GM19328 (cell line): ENCODE measurements around the gene ZNF710.
A peak's percentile ranks its signal among the peaks of the same experiment; 100 is the strongest.
"Not testable (repeated sequence)": the region's sequence is repeated elsewhere in the genome, so short reads cannot be mapped to it uniquely, and the experiment has no call there.

Experiments
- ATAC-seq: cut with Tn5 transposase; IDR thresholded peaks from one replicate; pipeline ENCODE4 v1.9.1; 2021; ENCODE audit warnings: mild to moderate bottlenecking, moderate library complexity; ENCODE audit not compliant: unreplicated experiment

ZNF710 gene, protein sequence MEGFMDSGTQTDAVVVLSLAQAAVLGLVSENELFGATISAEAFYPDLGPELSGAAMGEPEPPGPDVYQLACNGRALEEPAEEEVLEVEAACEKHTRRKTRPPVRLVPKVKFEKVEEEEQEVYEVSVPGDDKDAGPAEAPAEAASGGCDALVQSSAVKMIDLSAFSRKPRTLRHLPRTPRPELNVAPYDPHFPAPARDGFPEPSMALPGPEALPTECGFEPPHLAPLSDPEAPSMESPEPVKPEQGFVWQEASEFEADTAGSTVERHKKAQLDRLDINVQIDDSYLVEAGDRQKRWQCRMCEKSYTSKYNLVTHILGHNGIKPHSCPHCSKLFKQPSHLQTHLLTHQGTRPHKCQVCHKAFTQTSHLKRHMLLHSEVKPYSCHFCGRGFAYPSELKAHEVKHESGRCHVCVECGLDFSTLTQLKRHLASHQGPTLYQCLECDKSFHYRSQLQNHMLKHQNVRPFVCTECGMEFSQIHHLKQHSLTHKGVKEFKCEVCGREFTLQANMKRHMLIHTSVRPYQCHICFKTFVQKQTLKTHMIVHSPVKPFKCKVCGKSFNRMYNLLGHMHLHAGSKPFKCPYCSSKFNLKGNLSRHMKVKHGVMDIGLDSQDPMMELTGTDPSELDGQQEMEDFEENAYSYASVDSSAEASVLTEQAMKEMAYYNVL

DNA sequence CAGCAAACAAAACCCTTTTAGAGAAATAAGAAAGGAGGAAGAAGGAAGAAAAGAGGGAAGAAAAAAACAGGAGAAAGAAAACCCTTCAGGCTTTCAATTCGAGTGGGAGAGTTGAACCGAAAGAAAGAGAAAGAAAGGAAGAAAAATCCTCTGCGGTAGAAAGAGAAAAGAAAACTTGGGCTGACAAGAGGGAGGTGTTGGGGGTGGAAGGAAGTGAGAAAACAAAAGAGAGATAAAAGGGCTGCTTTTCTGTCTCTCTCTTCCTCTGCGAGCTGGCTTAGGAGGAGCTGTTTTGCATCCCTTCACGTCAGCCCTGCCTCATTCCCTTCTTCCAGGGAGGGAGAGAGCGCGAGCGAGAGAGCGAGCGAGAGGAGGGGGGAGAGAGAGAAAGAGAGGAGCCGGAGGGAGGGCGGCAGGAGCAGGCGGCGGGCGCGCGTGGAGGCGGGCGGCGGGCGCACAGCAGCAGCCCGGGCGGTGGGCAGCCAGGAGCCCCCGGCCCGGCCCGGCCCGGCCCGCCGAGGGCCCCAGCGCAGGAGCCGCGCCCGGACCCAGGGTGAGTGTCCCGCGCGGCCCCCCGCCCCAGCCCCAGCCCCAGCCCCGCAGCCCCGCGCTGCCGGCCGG, at the start of gene ZNF710:
Gene ZNF710 (plus strand): TSS at position 263 of the 621 bp plus-strand sequence. CDS start 65,814 bp downstream, outside the sequence.
- ATAC-seq: peak; percentile 21

DNA sequence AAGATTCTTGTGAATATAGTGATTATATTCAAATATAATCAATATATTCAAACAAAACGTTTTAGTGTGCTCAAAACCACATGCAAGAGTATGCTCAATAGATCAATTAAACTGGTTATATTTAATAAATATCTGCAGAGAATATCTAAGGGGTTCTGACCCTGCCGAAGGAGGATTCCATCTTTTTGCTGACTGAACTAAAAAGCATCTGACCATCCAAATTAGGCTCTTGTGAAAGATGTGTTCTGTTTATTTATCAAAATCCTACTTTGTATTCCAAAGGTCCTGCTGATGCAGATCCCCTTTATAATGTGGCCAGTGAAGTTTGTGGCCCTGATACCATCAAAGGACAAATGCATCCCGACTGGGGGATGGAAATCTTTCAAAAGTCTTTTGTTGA, 46.6 kb upstream of the ZNF710 start:
- no peak for ATAC-seq

DNA sequence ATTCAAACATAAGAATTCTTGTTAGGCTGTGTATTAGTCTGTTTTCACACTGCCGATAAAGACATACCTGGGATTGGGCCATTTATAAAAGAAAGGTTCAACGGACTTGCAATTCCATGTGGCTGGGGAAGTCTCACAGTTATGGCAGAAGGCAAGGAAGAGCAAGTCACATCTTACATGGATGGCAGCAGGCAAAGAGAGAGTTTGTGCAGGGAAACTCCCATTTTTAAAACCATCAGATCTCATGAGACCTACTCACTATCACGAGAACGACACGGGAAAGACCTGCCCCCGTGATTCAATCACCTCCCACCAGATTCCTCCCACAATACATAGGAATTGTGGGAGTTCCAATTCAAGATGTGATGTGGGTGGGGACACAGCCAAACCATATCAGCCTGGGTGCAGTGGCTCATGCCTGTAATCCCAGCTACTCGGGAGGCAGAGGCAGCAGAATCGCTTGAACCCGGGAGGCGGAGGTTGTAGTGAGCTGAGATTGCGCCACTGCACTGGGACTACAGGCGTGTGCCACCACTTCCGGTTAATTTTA, 45.6 kb upstream of the ZNF710 start:
- not testable (repeated sequence) for ATAC-seq

DNA sequence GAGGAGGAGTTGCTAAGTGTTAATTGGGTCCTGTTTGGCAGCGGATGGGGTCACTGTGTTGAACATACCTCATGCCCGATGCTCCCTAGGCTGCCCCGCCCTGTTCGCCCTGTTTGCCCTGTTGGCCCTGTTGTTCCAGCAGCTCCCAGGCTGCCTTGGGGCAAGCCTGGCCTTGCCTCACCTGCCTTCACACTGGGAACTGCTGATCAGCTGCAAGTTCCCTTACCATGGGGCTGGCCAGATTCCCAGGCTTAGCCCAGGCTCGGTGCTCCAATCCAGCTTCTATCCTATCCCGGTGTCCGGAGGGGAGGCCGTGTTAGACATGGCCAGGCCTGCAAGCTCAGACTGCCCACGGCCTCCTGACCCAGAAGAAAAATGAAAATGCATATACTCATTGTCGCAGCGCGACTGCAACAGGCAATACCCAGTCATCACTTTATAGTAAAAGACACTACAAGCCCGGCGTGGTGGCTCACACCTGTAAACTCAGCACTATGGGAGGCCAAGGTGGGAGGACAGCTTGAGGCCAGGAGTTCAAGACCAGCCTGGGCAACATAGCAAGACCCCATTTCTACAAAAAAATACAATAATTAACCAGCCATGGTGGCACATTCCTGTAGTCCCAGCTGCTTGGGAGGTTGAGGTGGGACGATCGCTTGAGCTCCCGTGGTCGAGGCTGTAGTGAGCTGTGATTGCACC, 42.9 kb upstream of the ZNF710 start:
- no peak for ATAC-seq

DNA sequence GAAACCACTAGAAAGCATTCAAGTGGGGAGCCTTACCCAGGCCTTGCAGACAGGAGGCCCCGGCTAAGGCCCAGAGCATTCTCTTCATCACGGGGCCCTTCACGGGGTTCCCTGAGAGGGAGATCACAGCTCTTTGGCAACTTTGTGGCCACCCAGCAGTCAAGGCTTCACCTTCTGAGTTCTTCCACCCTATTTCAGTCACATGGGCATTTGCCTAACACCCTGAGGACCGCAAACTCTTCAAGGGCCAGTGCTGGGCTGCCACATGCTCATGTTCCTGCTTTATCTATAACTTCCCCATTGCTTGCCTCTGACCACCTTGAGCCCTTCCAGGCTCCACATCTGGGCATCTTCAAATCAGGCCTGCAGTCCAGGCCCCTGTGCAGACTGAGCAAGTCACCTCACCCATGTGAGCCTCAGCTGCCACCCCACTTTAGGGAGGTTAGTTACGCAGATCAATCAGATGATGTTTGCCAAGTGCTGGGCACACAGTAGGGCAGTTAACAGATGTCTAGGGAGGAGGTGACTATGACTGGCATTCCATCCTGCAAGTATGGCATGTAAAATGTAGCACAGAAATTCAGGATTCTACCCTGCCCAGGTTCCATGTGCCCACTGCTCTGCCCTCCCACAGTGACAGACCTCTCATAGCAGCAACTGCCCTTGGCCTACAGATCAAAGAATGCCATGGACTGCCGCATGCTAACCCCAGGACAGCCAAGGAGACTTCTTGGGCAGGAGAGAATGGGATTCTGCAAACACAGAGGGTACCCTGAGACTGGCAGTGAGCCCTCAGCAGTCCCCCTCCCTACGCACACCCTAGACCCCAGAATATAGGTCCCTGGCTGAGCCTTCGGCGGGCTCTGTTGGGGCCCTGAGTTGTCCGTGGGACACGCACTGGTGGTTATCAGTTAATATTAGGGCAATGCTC, 37.6 kb upstream of the ZNF710 start:
- ATAC-seq: no peak

DNA sequence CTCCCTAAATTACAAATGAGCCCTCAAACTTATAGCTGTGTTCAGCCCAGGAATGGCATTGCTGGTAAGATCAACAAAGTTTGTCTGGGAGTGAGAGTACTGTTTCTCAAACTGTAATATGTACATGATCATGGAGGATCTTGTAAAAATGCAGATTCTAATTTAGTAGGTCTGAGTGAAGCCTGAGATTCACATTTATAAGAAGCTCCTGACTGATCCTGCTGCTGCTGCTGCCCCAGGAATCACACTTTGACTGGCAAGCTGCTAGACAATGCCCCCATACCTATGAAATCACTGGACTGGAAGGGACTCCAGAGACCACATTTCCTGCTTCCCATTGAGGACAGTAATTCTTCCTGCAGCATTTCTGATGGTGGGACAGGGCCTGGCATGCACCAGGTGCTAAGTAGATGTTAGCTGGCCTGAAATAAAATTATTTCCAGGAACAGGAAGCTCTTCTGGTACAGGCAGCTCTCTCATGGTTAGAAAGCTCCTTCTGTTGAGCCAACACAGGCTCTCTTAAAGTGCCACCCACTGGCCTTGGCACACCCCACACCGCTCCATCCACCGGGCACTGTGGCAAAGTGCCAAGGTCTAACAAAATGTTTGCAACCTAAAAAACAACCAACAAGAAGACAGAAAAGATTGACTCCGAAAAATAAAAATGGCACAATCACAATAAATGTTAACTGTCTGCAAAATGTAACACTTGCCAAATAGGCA, 36.7 kb upstream of the ZNF710 start:
- ATAC-seq: no peak

DNA sequence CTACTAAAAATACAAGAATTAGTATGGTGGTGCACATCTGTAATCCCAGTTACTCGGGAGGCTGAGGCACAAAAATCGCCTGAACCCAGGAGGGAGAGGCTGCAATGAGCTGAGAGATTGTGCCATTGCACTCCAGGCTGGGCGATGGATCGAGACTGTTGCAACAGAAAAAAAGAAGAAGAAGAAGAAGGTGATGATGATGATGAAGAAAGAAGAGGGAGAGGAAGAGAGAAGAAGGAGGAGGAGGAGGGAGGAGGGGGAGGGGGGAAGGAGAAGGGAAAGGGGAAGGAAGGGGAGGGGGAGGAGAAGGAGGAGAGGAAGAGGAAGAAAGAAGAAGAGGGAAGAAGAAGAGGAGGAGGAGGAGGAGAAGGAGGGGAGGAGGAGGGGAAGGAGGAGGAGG, 33.2 kb upstream of the ZNF710 start:
- ATAC-seq: no peak

DNA sequence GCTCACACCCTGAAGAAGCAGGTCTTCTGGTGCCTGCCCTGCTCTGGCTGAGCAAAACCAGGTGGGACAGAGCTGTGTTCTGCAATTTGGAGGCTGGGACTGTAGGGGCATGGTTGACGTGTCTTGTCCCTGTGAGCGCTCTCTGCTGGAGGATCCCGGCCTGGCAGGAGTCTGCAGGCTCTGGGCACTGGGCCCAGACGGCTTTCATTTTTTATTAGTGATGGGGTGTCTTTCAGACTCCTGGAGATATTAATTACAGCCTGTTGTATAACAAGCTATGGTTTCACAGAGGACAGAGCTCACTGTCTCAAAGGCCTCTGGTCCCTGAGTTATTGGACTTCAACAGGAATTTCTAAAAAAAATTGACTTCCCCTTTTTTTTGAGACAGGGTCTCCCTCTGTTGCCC, 29.5 kb upstream of the ZNF710 start:
- ATAC-seq: peak; percentile 91

DNA sequence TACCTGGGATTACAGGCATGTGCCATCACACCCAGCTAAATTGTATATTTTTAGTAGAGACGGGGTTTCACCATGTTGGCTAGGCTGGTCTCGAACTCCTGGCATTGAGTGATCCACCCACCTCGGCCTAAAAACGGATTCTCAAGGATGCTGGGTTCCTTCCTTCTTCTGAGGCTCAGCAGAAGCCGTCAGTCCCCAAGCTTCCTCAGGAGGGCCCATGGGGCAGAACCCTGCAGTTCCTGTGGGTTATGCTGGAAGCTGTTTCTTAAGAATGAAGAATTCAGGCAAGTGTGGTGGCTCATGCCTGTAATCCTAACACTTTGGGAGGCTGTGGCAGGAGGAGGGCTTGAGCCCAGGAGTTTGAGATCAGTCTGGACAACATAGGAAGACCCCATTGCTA, 29.0 kb upstream of the ZNF710 start:
- no peak for ATAC-seq

DNA sequence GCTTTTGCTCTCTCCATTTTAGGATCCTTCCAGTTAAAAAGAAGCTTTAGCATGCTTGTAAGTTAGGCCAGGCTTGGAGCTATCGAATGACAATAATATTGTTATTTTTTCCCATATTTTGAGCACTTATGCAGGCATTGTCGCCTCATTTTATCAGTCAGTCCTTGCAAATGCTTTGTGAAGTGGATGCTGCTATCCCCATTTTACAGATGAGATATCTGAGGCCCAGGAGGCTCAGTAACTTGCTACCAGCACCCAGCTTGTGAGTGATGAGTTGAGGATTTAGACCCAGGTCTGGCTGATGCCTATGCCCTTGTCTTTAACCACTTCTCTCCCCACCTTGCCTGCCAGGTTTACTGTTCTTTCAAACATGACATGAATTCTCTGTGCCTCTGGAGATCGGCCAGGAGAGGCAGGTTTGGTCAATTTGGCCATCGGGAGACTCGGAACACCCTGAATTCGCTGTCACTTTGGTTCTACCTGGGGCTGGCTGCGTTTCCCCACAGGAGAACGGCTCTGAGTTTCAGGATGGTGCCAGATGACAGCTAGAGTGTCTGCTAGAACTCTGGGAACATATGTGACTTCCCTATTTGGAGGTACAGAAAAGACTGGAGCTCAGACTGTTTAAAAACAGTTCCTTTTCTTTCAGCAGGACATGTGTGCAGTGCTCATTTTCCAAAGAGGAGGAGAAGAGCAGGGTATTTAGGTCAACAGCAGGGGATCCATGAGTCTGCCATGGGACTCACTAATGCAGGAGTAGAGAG, 25.5 kb upstream of the ZNF710 start:
- no peak for ATAC-seq

DNA sequence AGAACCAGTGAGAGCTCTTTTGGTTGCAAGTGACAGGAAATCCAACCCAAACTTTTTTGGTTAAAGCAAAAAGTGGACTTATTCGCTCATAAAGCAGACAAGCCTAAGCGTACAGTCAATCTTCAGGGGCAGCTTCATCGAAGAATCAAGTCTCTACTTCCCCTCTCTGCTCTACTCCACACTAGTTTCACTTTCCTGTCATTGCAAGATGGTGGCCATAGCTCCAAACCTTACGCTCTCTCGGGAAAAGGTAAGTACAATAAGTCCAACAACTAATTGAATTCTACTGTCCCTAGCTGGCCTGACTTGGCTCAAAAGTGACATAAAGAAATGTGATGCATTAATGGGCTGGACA, 24.9 kb upstream of the ZNF710 start:
- ATAC-seq: no peak

DNA sequence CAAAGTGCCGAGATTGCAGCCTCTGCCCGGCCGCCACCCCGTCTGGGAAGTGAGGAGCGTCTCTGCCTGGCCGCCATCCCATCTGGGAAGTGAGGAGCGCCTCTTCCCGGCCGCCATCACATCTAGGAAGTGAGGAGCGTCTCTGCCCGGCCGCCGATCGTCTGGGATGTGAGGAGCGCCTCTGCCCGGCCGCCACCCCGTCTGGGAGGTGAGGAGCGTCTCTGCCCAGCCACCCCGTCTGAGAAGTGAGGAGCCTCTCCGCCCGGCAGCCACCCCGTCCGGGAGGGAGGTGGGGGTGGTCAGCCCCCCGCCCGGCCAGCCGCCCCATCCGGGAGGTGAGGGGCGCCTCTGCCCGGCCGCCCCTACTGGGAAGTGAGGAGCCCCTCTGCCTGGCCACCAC, 23.3 kb upstream of the ZNF710 start:
- not testable (repeated sequence) for ATAC-seq

DNA sequence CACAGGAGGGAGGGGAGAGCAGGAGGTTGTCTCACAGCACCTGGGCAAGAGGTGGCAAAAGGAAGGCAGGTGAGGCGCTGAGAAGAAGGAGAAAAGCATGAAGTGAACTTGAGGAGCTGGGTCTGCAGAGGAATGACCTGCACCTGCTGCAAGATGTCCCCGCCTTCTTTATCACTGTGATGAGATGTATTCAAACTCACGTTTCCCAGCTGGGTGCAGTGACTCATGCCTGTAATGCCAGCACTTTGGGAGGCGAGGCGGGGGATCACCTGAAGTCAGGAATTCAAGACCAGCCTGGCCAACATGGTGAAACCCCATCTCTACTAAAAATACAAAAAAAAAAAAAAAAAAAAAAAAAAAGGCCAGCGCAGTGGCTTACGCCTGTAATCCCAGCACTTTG, 22.2 kb upstream of the ZNF710 start:
- ATAC-seq: no peak

DNA sequence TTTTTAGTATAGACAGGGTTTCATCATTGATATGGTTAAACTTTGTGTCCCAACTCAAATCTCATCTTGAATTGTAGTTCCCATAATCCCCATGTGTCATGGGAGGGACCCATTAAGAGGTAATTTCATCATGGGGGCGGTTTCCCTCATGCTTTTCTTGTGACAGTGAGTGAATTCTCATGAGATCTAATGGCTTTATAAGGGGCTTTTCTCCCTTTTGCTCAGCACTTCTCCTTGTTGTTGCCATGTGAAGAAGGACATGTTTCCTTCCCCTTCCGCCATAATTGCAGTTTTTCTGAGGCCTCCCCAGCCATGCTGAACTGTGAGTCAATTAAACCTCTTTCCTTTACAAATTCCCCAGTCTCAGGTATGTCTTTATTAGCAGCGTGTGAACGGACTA, 20.2 kb upstream of the ZNF710 start:
- no peak for ATAC-seq

DNA sequence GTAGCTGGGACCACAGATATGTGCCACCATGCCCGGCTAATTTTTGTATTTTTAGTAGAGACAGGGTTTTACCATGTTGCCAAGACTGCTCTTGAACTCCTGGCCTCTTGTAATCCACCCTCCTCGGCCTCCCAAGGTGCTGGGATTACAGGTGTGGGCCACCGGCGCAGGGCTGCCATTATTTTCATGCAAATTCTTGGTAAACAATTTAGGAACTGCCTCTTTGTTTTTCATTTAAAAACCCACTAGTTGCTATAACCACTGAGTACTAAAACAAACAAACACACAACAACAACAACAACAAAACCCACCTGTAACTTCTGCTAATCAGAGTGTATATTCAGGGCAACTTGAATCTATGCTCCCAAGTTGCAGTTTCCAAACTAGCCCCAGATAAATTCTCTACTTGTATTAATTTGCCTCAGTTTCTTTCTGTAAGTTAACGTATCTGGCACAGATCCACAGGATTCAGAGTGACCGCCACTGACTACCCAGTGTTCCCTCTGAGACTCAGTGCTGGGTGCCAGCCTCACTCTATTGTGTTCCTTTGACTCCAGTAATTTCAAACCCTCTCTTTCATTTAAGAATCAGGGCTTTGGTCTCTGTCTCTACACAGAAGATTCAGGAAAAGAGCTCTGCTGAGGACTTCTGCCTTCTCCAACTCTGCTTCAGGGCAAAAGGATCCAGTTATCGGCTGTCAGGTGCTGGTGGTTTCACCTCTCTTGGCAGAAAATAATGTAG, 18.6 kb upstream of the ZNF710 start:
- no peak for ATAC-seq

DNA sequence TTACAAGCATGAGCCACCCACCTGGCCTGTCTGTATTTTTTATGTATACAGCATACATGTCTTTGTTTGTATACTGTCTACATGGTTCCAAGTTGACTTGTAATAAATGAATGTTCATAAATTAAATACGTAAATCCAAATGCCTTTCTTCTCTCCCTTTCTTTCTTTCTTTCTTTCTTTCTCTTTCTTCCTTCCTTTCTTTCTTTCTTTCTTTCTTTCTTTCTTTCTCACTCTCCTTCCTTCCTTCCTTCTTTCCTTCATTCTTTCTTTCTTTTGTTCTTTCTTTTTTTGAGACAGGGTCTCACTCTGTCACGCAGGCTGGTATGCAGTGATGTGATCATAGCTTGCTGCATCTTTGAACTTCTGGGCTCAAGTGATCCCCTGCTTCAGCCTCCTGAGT, 17.1 kb upstream of the ZNF710 start:
- no peak for ATAC-seq

DNA sequence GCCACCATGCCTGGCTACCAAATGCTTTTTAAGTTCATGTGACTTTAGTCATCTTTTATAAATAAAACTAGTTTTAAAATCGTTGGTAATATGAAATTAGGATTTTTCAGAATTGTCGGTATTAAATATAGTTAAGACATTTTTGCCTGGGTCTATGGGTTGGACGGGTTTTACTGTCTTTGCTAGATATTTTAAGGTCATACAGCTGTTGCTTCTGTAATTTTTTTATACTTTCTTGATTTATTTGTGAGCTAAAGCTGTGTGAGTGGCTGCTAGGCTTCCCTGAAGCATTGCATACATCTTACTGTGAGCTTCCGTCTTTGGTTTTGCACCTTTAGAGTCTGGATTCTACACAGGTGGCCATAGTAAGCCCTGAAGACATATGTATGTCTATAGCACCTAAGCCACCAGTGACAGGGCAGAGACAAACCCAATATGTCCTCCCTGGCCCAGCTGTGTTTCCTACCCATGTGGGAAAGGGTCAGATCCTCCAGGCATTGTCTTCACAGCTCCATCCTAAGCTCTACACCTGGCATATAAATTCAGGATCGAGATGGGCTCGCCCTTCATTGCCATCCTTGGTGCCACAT, 16.6 kb upstream of the ZNF710 start:
- no peak for ATAC-seq

DNA sequence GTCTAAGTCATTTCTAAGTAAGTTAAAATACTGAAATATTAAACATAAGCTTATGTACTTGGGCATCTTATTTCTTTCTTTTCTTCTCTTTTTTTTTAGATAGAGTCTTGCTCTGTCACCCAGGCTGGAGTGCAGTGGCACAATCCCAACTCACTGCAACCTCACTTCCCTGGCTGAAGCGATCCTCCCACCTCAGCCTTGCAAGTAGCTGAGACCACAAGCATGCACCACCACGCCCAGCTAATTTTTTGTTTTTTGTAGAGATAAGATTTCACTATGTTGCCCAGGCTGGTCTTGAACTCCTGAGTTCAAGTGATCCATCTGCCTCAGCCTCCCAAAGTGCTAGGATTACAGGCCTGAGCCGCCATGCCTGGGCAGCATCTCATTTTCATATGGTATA, 16.0 kb upstream of the ZNF710 start:
- no peak for ATAC-seq
